Measurements from ENCODE around the gene APMAP.

GRCh38 chr20:24986436-24987015 is 6.0 kb downstream of the APMAP start:
- TF ChIP-seq POLR2A (IDR thresholded peaks at IDR 0.05): no peak
- no peak for TF ChIP-seq CTCF (IDR thresholded peaks at IDR 0.05)
- no peak for TF ChIP-seq EP300 (IDR thresholded peaks at IDR 0.05)

Measured in tibial nerve (tissue), 4 donors.